ENCODE results near the gene GRHPR.
"Not testable (repeated sequence)": the region's sequence is repeated elsewhere in the genome, so short reads cannot be mapped to it uniquely, and the experiment has no call there.

GRHPR gene

DNA sequence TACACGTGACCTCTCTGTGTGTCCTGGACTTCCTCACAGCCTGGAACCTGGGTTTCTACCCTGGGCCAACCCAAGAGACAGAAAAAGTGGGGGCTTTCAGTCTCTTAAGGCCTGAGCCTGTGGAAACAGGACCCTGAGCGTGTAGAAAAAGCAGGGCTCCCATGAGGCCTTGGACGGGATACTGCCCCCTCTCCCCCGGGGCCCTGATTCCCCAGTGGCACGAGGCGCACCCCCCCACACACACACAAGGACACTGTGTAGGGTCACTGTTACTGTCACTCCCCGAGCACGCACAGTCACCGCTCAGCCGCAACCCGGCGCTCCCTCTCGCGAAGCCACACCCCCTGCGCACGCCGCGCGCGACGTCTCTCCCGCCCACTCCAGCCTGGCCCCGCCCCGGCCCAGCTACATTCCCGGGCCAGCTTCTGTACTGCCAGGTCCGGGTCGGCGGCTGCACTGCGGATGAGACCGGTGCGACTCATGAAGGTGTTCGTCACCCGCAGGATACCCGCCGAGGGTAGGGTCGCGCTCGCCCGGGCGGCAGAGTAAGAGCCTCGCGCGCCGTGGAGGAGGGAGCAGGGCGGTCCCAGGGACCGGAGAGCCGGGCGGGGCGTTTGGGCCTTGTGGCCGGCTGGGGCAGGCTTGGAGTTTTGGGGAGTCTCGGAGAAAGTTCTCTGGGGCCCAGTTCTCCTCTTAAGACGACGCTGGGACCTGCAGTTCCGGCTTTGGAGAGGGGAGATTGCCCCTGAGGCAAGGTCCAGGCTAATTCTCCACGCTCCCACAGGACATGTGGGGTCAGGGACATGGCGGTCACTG, at the start of gene GRHPR:
Gene GRHPR, plus strand, starts transcription at position 408 of the 816 bp plus-strand sequence. Its CDS starts 55 bp downstream, at position 463.
- DNase-seq, result peak; percentile 88

DNA sequence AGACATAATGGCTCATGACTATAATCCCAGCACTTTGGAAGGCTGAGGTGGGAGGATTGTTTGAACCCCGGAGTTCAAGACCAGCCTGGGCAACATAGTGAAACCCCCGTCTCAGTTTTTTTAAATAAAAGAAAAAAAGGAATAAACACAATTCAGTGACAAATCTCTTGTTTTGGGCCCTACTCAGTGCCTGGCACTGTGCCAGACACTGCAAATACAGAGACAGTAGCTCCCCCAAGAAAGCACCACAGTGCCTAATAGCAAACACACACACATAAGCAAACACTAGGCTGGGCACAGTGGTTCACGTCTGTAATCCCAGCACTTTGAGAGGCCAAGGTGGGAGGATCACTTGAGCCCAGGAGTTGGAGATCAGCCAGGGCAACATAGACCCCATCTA, 49.7 kb upstream of the GRHPR start:
- no peak for DNase-seq

GRCh38 chr9:37373621-37374020, 48.9 kb upstream of the GRHPR start:
- DNase-seq, result no peak

GRCh38 chr9:37374892-37375291, 47.6 kb upstream of the GRHPR start:
- no peak for DNase-seq

GRCh38 chr9:37377688-37378612, 44.5 kb upstream of the GRHPR start:
- DNase-seq, result no peak

DNA sequence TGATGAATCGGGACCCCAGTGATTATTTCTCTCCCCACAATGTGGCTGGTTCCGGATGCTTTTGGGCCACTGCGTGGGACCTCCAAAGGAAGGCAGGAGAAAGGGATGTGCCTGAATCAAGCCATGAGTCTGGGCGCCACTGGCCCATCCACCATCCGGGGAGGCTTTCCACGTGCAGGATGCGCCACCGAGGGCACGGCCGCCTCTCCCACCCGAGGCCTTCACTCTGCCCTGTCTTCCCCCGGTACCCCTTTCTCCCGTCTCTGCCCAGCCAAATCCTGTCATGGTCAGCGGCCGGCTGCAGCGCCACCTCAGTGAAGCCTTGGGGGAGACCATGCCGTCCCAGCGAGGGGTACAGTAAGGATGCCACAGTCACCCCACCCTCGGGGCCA, 43.9 kb upstream of the GRHPR start:
- DNase-seq, result no peak

DNA sequence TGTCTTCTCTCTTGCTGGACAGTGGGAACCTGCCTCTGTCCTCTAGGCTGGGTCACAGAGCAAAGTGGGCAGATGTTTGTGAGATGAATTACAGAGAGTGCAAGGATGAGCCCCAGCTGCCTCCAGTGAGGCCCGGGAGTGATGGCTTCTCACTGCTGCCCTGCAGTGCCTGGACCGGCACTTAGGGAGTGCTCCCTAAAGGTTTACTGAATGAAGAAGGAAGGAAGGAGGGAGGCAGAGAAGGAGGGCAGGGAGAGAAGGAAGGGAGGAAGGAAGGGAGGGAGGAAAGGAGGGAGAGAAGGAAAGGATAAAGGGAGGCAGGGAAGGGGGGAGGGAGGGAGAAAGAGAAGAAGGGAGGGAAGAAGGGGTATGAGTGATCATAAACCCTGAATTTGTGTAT, 42.7 kb upstream of the GRHPR start:
- no peak for DNase-seq

DNA sequence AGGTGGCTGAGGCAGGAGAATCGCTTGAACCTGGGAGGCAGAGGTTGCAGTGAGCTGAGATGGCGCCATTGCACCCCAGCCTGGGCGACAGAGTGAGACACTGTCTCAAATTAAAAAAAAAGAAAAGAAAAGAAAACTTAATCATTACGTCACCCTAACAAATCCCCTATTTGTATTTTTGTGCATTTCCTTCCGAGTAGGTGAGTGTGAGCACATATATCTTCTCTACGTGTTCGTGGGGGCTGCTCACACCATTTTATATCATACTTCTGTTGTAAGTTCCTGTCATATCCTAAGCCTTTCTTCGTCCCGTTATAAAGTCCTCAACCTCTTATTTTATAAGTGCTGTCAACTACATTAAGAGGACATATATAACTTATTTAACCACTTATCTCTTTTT, 41.9 kb upstream of the GRHPR start:
- no peak for DNase-seq

DNA sequence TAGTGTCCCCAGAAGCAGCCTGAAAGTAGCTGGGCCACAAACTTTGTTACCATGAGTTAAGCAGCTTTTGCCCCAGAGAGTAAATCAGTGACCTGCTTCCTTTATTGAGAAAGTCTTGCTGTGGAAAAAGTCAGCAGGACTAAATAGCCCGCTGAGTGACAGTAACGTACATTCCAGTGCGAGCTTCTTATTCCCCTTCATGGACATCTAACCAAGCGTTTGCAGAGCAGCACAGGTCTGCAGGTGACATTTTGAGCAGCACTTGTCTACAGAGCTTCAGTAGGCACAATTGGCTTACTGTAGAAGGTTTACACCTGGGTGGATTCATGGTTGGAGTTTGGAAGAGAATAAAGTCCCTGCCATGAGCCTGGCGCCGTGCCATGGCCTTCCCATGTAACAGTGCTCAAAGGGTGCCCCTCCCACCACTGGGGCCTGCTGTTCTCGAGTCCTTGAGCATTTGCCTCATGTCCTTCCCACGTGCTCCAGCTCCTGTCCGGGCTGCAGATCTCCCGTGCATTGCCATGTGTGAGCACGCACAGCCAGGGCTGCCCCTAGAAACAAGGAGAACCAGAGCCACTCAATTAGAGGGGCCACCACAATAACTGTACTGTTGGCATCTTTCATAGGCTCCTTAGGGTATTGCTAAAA, 41.3 kb upstream of the GRHPR start:
- no peak for DNase-seq

GRCh38 chr9:37382161-37382981, 40.1 kb upstream of the GRHPR start:
- DNase-seq, result no peak

GRCh38 chr9:37382982-37383357, 39.5 kb upstream of the GRHPR start:
- no peak for DNase-seq

GRCh38 chr9:37383393-37383792, 39.1 kb upstream of the GRHPR start:
- no peak for DNase-seq

- DNase-seq, result no peak
Measured at GRCh38 chr9:37383876-37384746, 38.4 kb upstream of the GRHPR start.

DNA sequence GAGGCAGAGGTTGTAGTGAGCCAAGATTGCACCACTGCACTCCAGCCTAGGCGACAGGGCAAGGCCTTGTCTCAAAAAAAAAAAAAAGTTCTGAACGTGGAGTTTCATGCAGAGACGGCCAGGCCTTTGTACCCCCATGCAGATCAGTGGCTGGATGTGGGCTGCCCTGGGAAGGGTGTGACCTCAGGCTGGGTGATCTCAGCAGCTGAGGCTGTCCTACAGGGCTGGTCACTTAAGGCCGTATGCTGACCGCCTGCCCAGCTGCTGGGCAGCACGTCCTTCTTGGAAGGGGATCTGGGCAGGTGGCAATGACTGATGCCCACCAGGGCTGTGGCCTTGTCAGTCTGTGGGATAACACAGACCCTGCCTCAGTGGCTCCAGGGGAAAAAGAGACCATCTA, 37.2 kb upstream of the GRHPR start:
- DNase-seq, result no peak

DNA sequence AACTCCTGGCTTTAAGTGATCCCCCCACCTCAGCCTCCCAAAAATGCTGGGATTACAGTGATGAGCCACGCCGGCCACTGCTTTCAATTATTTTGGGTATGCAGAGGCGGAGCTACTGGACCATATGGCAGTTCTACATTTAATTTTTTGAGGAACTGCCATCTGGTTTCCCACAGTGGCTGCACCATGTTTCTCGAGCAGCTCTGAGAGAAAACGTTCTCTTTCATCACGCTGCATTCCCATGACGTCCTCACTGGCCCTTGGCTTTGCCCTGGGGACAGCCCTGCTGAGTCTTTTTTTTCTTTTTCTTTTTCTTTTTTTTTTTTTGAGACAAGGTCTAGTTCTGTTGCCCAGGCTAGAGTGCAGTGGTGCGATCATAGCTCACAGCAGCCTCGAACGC, 35.5 kb upstream of the GRHPR start:
- no peak for DNase-seq

DNA sequence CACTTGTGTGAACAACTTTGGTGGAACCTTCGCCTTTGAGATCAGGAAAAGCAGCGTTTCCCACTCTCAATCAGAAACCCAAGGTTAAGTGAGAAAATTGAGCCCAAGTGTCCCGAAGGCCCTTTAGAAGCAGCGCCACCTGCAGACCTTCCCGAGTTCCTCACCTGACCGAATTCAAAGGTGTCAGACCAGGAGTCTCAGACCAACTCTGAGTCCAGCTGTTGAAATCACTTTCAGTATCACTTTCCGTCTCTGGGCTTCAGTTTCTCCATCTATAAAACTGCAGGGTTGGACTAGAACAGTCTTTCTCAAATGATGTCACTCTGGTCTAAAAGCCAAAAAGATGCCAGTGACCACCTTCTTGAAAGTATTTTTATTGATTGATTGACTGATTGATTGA, 31.7 kb upstream of the GRHPR start:
- peak; percentile 32 for DNase-seq

- no peak for DNase-seq
Measured at GRCh38 chr9:37392272-37392671, 30.2 kb upstream of the GRHPR start.

DNA sequence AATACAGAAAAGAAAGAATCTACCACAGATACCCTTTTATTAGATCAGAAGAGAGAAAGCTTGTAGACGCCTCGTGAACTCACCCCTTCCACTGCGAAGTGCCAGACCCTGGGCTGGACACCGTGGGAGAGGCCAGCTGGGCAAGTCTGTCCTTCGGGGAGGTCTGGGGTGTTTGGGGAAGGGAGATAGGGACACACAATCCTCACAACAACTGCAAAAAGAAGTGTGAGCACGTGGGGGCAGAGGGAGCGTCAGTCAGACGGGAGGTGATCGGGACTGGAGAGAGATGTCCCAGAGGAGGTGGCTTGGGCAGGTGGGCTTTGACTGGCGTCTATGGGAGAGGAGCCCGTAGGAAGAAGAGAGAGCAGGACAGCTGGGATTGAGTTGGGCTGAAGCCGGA, 27.3 kb upstream of the GRHPR start:
- no peak for DNase-seq

- DNase-seq, result no peak
Measured at GRCh38 chr9:37395663-37396062, 26.8 kb upstream of the GRHPR start.

DNA sequence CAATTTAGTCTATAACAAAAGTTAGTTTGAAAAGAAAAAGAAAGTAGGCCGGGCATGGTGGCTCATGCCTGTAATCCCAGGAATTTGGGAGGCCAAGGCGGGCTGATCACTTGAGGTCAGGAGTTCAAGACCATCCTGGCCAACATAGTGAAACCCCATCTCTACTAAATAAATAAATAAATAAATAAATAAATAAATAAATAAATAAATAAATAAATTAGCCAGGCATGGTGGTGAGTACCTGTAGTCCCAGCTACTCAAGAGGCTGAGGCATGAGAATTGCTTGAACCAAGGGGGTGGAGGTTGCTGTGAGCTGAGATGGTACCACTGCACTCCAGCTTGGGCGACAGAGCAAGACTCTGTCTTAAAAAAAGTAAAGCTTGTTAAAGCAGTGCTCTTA, 24.5 kb upstream of the GRHPR start:
- DNase-seq, result not testable (repeated sequence)

DNA sequence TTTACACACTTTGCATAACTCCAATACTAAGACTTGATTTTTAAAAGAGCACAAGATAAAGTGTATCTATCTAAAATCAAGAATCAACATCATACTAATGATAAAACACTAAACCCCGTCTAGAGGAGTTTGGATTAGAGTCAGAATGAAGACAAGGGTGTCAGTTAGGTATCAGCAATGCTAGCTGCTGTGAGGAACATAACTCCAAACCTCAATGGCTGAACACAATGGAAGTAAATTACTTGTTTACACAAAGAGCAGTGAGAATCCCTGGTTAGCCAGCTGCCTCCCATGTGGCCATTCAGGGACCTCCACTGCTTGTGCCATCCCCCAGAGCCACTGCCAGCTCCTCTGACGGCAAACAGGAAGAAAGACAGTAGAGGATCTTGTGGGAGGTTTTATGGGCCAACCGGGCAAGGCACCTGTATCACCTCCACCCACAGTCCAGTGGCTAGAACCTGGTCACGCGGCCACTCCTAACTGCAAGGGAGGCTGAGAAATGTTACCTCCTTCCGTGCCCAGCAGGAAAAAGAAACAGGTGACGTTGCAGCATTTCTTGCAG, 24.0 kb upstream of the GRHPR start:
- no peak for DNase-seq

Data from CD4-positive, alpha-beta T cell treated with Interleukin-10 for 1 hour (primary cell).